ES-I3 (cell line): ENCODE data around the gene TBX4.

Source experiments
- H3K36me3 ChIP-seq: 2 replicates; pipeline ENCODE4 v1.6.1; 2013; ENCODE audit warnings: mild to moderate bottlenecking, low read length, control low read depth, moderate library complexity; ENCODE audit not compliant: insufficient read depth
- H3K4me1 ChIP-seq: 2 replicates; pipeline ENCODE4 v1.6.1; 2013; ENCODE audit warnings: mild to moderate bottlenecking, control low read depth, low read length; ENCODE audit not compliant: insufficient read depth
- H3K9ac ChIP-seq: 2 replicates; pipeline ENCODE4 v1.6.1; 2013; ENCODE audit warnings: low read depth, mild to moderate bottlenecking, low read length, moderate library complexity
- H3K9me3 ChIP-seq: 2 replicates; pipeline ENCODE4 v1.6.1; 2013; ENCODE audit warnings: mild to moderate bottlenecking, low read length, moderate library complexity; ENCODE audit not compliant: control insufficient read depth, insufficient read depth

The TBX4 gene

DNA sequence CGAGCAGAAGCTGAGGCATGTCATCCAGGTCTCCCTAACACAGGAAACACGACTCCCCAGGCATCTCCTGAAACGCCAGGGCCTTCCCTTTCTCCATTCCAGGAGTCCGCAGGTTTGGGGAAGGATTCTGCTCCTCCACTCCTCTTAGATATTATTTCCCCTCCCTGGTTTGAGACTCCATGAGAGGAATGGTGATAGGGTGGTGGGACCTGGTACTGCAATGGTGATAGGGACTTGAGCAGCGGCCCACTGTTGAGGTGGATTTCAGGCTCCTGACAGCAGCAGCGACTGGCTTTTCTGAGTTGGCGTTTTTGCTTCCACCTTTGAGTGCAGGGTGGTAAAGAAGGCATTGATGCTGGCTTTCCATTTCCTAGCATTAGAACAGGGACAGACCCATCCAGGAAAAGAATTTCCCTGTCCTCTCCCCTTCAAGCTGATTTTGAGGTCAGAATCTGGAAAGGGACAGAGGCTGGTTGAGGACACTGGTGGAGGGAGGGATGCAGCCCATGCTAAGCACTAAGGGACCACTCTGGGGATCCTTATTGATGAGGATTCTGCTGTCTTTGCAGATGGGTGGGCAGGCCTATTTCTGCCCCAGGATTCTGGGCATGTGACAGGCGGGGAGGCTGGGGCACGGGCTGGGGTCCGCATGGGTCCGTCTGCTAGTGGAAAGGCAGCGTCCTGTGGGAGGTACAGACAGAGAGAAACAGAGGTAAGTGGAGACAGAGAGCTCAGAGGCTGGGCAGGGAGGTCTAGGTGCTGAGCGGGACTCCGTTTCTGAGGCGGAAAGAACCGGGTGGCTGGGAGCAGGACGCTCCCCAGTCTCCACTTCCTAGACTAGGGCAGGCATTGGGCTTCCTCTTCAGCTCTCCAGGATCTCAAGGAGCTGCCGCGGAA, 1.3 kb upstream of the TBX4 start:
- Histone ChIP-seq H3K9me3 (no peaks in the 10 kb centered on the region), H3K9ac (peak overlapping the region; percentile 67; the same call in 1 of the 2 replicates), H3K4me1 (peaks cover 6% of the 10 kb centered on the region), H3K36me3 (no peaks in the 10 kb centered on the region)

DNA sequence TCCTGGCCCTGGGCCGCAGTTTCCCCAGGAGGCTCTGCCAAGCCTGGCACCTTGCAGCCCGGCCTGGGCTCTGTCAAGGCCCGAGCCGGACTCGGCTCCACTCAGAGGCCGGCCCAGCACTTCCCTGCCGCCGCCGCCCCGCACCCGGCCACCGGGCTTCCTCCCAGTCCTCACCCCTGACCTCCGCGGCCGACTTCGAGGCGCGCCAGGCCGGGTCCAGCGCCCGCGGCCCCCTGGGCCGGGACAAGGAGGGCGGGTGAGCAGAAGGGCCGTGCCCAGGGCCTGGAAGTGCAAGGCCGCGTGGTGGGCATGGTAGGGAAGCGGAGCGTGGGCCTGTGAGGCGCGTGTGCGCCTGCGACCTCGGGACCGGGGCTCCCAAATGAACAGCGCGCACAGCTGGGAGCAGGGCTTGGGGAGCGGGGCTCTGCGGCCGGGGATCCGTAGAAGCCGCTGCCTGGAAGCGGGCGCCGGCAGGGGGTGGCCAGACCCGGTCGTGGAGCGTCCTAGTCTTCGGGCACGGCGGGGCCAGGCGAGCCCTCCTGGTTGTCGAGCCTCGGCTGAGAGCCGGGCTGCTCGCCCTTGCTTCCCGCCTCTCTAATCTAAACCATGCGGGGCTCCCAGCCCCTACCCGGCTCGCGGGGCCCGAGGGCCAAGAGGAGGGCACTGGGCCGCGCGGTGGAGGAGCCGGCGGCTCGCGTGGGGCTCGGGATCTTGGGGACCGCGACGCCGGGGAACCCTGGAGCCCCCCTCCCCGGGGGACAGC, 503 bp upstream of the TBX4 start:
- H3K36me3 ChIP-seq: no peaks in the 10 kb centered on the region
- H3K4me1 ChIP-seq: peaks cover 6% of the 10 kb centered on the region
- H3K9ac ChIP-seq: peak overlapping the region; percentile 67; the same call in 1 of the 2 replicates
- no peaks in the 10 kb centered on the region for H3K9me3 ChIP-seq

DNA sequence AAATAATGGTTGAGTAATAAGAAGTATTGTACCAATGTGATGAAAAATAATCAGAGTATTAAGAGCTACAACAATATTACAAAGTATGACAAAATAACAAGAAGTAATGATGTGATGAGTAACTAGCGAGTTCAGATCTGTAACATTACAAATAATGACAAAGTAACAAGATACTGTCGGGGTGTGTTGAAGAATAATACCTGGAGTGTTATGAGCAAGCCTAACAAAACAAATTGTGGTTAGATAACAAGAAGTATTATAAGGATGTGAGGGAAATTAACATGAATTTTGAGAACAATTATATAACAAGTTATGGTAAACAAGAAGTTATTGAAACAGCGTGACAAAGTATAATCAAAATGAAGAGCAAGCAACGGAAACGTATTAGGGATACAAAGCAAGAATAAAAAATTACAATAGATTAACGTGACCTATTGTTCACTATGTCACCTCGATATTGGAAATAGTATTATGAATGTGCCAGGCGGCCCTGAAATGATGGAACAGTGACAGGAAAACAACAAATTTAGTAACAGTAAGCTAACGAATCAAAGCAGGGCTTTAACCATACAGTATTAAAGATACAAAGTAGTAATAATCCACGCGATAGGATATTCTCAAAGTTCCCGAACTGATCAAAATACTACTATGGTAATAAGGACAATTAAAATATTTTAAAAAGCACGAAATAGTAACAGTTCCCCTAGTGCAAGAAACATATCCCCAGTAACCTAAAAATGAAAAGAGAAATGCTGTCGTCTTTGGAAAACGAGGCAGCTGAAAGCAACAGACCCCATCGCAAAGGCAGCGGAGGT, 1.6 kb downstream of the TBX4 start:
- H3K4me1 ChIP-seq: peaks cover 6% of the 10 kb centered on the region
- peak overlapping the region; percentile 12; the same call in 1 of the 2 replicates for H3K9ac ChIP-seq
- no peaks in the 10 kb centered on the region for H3K9me3 ChIP-seq
- H3K36me3 ChIP-seq: no peaks in the 10 kb centered on the region

DNA sequence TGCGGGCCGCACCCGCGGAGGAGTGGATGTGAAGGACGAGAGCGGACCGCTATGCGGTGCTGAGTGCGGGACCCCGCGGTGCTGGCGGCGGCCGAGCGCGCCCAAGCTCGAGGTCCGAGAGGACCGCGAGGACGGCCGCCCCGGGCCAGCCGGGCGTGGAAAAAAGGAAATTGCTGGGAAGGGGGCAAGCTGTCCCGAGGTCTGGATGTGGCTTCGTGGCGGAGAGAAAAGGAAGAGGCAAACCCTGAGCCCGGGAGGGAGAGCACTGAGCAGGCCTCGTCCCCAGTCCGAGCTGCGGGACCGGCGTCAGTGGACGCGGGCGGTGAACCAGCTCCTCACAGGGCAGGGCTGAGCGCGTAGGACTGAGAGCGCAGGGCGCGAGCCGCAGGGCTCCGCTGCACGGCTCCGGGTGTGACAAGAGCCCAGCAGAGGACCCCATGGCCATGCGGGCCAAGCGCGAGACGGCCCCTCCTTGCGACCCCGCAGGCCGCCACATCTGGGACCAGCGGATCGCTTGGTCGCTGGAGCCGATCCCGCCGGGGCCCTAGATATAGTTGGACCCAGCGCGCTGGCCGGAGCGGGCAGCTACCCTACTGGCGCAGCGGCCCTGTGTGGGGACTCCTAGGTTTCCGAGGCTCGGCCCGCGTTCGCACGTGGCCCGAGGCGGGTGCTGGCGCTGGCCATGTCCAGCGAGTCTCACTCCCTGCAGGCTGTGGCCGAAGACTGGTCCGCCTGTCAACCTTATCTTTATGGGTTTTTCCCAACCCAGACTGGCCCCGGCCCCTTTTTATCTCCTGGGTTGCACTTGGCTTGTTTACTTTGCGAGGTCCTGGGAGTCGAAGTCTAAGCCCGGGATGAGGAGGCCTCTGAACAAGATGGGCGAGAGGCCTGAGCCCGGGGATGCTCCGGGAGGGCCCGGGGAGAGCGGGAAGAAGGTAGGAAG, 2.4 kb downstream of the TBX4 start:
- peaks cover 11% of the 10 kb centered on the region for H3K4me1 ChIP-seq
- H3K36me3 ChIP-seq: no peaks in the 10 kb centered on the region
- peak overlapping the region; percentile 12; the same call in 1 of the 2 replicates for H3K9ac ChIP-seq
- no peaks in the 10 kb centered on the region for H3K9me3 ChIP-seq

DNA sequence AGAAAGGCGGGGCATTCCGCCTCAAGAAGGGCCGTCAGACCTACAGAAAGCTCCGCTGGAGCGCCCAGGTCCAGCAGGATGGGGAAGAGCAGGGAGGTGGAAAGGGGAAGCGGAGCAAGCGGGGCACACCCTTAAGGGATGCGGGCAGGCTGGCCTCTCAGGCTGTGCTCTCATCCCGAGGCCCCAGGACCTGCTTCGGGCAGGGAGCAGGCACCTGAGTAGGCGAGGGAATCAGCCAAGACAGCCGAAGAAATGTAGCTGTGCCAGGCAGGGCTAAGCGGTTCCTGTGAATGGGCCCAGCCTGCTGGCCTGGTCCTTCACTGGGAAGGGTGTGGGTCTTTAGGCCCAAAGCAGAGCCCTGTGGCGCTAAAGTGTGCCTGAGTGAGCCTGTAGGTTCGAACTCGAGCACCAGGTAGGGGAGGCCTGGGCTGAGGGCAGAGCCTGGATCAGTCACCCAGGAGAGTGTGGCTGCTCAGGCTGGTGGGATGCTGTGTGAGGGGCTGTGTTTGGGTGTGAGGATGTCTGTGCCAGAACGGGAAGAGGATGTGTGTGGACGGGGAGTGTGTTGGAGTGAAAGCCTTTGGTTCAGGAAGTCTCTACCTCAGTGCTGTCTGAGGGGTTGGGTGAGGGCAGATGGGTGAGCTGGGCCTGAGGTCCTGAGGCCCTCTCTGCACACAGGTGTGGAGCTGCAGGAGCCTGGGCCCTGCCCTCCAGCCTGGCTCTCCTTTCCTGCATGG, 3.3 kb downstream of the TBX4 start:
- no peaks in the 10 kb centered on the region for H3K9me3 ChIP-seq
- peaks cover 7% of the 10 kb centered on the region for H3K4me1 ChIP-seq
- H3K36me3 ChIP-seq: no peaks in the 10 kb centered on the region
- no peak overlapping the region; the same call in 1 of the 2 replicates for H3K9ac ChIP-seq

DNA sequence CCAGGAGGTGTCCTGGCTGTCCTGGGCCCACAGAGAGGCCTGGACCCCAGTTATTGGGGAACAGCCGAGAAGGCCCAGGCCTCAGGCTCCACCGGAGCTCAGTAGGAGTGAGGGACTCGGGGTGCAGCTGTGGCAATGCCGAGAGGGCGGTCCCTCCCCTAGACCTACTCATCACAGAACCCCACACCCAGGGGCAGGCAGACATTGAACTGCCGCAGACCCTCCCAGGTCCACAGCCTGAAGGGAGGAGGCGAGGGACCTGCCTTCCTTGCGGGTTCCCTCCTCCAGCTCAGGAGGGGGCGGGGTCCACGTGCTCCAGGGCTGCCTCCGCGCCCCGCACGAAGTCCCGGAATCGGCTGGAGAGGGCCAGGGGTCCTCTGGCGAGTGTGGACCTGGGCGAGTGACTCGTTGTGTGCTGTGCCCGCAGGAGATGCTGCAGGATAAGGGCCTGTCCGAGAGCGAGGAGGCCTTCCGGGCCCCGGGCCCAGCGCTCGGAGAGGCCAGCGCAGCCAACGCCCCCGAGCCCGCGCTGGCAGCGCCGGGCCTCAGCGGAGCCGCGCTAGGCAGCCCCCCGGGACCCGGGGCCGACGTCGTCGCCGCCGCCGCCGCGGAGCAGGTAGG, 3.9 kb downstream of the TBX4 start:
- H3K4me1 ChIP-seq: peaks cover 5% of the 10 kb centered on the region
- H3K9me3 ChIP-seq: no peaks in the 10 kb centered on the region
- H3K9ac ChIP-seq: no peak overlapping the region
- H3K36me3 ChIP-seq: no peaks in the 10 kb centered on the region

DNA sequence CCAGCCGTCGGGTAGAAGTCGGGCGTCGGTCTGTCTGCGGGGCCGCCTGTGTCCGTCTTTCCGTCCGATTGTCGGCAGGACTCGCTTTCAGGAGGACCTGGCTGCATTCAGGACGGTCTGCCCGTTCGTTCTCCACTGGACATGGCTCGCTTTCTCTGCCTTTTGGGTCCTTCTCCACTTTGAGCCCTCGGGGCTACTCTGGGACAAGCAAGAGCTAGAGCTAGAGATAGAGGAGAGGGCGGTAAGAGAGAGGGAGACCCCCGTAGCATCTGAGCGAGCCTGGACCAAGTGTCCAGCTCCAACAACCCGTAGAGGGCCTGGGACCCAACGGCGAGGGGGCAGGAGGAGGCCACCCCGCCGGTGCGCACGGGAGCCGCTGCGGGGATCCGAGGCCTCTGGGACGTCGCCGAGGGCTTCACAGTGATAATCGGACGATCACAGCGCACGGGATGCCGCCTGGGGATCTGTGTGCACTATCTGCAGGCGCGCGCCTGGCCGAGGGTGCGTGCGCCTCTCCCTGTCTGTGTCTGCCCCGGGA, 4.5 kb downstream of the TBX4 start:
- peak overlapping the region; percentile 31; the same call in 1 of the 2 replicates for H3K9ac ChIP-seq
- H3K9me3 ChIP-seq: no peaks in the 10 kb centered on the region
- no peaks in the 10 kb centered on the region for H3K36me3 ChIP-seq
- peaks cover 5% of the 10 kb centered on the region for H3K4me1 ChIP-seq

DNA sequence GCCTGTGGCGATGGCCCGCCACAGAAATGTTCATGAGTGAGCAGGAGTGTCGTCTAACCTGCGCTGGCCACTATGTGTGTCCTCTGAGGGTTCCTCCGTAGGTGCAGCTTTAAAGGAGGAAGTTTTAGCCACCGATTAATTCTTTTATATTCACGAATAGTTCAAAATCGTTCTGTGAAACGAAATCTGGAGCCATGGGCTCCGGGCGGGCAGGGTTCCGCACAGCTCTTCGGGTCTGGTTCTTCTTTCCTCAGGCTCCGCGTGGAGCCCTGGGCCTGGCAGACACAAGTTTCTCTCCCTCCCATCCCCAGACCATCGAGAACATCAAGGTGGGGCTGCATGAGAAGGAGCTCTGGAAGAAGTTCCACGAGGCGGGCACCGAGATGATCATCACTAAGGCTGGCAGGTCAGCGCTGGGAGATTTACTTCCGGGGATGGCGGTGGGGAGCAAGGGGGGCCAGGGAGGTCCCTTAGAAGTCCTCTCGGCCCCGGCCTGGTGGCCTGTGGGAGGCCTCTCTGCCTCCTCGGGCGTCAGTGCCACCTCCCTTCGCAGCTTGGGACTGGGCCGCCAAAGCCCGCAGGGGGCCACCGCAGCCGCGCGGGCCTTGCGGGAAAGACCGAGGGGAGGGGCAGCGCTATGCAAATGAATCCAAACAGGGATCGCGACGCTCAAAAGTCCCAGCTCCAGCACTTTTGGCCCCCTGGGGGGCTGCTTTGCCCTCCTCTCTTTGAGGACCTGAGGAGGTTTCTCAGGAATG, 5.2 kb downstream of the TBX4 start:
- Histone ChIP-seq H3K9me3 (no peaks in the 10 kb centered on the region), H3K36me3 (no peaks in the 10 kb centered on the region), H3K4me1 (peaks cover 5% of the 10 kb centered on the region), H3K9ac (peak overlapping the region; percentile 31; the same call in 1 of the 2 replicates)

DNA sequence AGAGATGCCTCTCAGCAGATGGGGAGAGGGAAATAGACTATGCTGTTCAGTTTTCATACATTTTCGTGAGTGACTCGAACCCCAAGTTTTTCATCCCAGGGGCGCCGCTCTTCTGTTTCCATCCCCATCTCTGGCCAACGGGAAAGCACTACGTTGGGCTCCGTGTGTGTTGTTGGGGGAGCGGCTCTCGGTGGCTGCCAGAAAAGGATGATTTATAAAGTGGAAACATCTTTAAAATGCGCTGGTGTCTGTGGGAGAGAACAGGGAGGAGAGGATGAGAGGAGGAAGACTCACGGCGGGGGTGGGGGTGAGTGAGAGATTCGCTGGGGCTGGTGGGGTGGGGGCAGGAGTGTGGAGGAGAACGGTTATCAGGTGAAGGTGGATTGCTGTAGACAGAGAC, 5.8 kb downstream of the TBX4 start:
- peak overlapping the region; percentile 31; the same call in 1 of the 2 replicates for H3K9ac ChIP-seq
- no peaks in the 10 kb centered on the region for H3K9me3 ChIP-seq
- peaks cover 9% of the 10 kb centered on the region for H3K4me1 ChIP-seq
- H3K36me3 ChIP-seq: no peaks in the 10 kb centered on the region

DNA sequence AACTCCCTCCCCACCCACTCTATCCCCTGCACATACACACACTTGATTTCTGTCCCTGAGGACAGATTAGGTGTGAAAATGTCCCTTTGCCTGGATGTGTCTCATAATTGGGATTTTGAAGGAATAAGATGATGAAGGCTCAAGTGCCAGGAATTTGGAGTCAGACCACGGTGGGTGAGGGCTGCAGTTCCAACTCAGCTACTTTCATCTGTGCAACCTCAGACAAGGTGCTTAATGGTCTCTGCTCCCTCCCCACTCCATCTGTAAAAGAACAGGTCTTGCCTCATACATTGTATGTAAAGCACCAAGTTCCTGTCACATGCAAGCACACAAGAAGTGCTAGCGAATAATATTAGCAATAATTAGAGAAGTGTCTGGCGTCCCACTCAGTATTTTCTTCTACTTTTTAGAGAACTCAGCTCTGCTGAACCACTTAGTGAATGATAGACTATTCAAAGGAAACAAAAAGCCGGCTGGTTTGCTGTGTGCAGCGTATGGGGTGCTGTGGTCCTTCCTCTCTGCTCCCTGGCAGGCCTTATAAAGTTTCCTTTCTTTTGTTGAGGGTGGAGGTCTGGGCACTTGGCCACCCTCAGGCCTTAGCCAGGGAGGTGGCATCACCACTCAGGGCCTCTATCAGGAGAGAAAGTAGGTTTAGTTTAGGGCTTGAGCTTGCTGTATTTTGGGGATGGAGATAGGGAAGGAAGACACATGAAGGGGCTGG, 6.4 kb downstream of the TBX4 start:
- H3K9ac ChIP-seq: no peak overlapping the region
- no peaks in the 10 kb centered on the region for H3K9me3 ChIP-seq
- H3K4me1 ChIP-seq: peaks cover 12% of the 10 kb centered on the region
- no peaks in the 10 kb centered on the region for H3K36me3 ChIP-seq

DNA sequence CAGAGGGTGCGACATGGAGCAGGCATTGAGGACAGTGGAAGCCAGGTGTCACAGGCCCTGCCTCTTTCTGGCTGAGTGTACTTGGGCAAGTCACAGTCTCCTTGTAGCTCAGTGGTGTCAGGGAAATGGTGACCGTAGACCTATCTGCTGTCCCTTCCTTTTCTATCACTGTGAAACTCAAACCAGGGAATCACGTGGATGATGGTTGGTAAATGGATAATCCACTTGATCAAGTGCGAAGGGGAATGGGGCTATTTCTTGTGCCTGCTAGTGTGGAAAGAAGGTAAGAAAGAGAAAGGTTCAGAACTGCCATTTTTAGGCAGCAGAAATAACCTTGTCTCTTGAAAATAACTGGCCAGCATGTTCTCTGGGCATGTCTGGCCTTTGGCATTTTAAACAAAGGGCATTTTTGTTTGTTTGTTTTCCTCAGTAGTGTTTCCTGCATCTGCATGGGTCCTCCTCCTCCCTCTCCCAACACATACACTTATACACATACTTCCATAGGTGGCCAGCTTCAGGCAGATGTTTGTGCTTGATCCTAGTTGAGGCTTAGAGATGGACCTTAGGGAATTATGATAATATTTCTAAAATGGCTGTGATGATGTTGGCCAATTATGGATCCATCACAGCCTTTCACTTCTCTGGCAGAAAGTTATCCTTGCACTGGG, 7.1 kb downstream of the TBX4 start:
- no peaks in the 10 kb centered on the region for H3K9me3 ChIP-seq
- H3K4me1 ChIP-seq: peaks cover 12% of the 10 kb centered on the region
- H3K9ac ChIP-seq: no peak overlapping the region
- no peaks in the 10 kb centered on the region for H3K36me3 ChIP-seq
